HG03039 (cell line): ENCODE measurements around the gene RET.

Experiments
- ATAC-seq: cut with Tn5 transposase; IDR thresholded peaks from one replicate; pipeline ENCODE4 v1.9.1; 2021; ENCODE audit warnings: mild to moderate bottlenecking, moderate library complexity; ENCODE audit not compliant: unreplicated experiment

The RET gene

DNA sequence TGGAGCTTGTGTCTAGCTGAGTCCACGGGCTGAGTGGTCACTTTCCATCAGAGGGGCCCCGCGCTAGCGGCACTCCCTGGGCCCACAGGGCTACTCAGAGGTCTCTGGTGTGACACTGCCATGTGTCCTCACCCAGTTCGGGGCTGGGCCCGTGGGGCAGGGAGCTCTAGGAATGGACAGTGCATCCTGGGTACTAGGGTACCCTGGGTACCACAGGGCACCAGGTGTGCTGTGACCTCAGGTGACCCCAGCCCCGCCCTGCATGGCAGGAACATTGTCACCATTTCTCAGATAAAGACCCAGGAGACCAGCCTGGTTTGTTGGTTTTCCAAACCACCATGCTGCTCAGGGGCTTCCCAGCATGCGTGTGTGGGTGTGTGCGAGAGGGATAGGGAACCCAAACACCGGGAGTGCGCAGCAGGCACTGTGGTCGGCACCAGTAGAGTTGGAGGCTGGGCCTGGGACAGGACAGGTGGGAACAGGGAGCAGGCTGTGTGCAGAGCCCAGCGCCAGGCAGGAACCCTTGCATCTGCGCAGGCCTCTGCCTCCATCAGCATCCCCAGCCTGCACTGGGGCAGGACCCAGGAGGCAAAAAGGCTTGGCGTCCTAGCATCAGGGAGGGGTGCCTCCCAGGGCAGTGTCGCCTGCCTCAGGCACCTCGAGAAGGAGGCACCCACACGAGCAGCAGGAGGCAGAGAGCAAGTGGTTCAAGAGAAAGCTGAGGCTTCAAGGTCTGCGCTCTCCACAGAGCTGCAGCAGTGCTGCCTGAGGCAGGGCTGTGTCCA is 42.0 kb downstream of the RET start:
- no peak for ATAC-seq

DNA sequence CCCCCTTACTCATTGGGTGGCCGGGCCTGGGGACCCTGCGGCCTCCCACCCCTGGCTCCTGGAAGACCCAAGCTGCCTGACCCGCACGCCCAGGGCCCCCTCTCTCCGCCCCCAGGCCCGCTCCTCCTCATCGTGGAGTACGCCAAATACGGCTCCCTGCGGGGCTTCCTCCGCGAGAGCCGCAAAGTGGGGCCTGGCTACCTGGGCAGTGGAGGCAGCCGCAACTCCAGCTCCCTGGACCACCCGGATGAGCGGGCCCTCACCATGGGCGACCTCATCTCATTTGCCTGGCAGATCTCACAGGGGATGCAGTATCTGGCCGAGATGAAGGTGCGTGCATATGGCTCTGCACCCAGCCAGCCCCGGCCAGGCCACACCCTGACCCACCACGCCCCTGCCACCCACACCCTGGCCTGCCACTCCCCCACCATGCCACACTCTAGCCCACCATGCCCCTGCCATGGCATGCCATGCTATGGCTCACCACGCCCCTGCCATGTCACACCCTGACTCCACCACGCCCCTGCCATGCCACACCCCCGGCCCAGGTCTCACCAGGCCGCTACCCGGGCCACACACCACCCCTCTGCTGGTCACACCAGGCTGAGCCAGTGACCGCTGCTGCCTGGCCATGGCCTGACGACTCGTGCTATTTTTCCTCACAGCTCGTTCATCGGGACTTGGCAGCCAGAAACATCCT is 42.7 kb downstream of the RET start:
- ATAC-seq: no peak

GRCh38 chr10:43120116-43120928 is 43.5 kb downstream of the RET start:
- no peak for ATAC-seq

GRCh38 chr10:43120929-43121314 is 44.1 kb downstream of the RET start:
- peak; percentile 85 for ATAC-seq

- no peak for ATAC-seq
Observed at GRCh38 chr10:43121444-43121843, 44.6 kb downstream of the RET start.

- no peak for ATAC-seq
Observed at GRCh38 chr10:43122096-43122495, 45.2 kb downstream of the RET start.

GRCh38 chr10:43122826-43123225 is 46.0 kb downstream of the RET start:
- ATAC-seq: no peak

DNA sequence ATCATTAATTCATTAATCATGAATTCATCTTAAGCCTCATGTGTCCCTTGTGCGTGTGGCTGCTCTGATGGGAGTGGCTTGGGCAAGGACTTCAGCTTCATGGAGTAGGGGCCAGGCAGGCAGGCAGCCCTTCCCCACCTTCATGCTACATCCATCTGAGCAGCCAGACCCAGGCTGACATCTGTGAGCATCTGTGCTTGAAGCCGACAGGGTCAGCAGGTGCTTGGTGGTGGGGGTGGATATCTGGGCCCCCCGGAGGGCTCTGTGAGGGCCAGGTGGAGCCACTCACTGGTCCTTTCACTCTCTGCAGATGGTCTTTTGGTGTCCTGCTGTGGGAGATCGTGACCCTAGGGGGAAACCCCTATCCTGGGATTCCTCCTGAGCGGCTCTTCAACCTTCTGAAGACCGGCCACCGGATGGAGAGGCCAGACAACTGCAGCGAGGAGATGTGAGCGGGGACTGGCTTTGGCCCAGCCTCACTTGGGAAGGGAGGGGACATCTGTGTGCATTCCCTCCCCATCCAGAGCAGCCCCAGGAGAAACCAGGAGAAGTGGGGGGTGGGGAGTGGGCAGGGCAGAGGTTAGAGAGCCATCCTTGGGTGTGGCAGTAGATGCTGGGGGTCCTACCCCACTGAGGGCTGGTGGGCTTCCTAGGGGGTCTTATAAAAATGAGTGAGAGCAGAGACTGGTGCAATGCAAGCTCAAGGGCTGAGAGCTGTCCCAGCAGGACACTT is 46.7 kb downstream of the RET start:
- ATAC-seq: no peak

DNA sequence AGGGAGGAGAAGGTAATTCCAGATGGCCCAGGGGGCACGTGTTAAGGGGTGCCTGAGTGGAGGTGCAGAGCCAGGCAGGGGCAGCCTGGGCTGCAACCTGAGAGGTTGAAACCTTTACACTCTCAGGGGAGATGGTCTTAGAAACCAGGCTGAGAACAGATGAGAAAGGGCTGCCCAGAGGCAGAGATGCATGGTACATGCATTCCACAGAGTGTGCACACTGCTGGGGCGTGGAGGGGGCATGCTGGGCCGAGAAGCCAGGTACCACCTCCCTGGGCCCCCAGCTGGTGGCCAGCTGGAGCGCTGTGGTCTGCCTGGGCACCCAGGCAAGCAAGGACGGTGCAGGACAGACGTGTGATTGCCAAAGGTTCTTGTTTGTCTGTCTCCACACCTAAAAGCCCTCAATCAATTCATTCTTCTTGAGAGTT is 47.2 kb downstream of the RET start:
- ATAC-seq: no peak

DNA sequence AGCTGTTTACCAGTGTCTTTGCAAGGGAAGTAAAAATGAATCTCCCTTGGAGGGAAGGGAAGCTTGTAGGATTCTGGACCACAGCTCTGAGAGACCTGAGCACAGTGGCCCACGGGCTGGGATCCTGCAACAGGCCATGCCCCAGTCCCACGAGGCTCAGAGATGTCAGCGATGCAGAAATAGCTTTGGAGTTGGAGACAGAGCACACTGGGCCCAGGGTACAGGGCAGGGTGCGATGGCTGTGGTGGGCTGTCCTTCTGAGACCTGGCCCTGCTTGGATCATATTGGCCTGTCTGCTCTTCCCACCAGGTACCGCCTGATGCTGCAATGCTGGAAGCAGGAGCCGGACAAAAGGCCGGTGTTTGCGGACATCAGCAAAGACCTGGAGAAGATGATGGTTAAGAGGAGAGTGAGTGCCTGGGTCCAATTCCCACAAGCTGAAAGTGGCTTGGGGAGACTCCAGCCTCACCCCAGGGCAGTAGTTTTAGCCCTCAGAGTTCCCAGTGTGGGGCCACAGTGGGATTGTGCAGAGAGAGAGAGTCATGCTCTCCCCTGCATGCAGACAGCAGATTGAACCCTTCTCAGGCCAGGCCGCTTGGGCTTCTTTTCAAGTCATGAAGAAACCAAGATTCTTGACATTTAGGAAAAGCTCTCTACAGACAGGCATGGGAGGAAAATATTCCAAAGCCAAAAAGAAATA is 47.9 kb downstream of the RET start:
- no peak for ATAC-seq

DNA sequence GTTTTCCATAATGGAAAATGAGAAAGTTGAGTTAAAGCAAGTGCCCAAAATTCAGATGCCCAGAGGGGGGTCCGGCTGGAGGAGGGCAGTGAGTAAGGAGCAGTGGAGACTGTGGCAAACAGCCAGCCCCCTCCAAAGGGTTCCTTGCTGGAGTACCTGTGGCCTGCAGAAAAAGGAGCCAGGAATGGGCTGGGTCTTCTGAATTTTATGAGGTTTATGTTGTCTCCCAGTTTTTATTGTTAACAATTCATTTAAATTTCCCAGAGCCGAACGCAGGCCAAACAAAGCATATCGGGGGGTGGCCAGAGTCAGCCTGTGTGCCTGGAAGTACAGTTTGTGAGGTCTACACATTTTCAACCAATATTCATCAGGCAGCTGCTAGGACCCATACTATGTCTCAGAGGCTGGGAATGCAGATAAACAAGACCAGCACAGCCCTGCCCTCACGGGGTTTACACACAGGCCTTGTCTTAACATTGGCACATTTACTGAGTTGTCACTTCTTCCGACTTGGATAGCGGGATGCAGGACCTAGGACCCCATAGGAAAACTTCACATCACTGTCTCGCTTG is 48.5 kb downstream of the RET start:
- ATAC-seq: no peak

DNA sequence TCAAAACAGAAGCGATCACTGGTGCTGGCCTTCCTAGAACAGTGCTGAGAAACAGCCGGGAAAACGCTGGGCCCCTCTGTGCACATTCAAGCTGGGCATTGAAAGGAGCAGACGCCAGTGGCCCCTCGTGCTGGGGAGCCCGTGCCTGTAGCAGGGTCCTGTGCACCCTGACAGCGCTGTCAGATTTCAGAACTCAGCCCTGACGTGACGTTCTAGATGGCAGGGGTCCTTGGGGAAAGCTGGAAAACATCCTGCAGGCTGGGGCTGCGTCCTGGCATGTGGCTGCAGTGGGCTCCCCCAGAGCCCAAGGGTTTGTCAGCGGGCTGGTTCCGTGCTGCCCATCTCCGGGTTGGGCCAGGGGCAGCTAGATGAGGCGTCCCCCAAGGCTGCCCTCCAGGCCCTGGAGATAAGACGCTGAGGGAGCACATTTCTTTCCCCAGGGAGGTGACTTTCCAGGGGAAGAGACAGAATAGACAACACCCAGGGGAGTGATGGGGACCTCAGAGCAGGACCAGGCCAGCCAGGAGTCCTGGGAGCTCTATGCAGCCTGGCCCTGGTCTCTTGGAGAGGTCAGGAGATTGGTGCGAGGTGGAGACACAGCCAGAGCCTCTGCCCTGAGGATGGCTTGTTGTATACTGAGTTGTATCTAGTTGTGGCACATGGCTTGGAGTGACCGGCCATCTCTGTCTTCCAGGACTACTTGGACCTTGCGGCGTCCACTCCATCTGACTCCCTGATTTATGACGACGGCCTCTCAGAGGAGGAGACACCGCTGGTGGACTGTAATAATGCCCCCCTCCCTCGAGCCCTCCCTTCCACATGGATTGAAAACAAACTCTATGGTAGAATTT is 49.2 kb downstream of the RET start:
- no peak for ATAC-seq

DNA sequence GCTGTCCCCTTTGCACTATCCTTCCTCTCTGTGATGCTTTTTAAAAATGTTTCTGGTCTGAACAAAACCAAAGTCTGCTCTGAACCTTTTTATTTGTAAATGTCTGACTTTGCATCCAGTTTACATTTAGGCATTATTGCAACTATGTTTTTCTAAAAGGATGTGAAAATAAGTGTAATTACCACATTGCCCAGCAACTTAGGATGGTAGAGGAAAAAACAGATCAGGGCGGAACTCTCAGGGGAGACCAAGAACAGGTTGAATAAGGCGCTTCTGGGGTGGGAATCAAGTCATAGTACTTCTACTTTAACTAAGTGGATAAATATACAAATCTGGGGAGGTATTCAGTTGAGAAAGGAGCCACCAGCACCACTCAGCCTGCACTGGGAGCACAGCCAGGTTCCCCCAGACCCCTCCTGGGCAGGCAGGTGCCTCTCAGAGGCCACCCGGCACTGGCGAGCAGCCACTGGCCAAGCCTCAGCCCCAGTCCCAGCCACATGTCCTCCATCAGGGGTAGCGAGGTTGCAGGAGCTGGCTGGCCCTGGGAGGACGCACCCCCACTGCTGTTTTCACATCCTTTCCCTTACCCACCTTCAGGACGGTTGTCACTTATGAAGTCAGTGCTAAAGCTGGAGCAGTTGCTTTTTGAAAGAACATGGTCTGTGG is 50.0 kb downstream of the RET start:
- ATAC-seq: peak; percentile 41

- no peak for ATAC-seq
Observed at GRCh38 chr10:43127442-43127841, 50.6 kb downstream of the RET start.

GRCh38 chr10:43128331-43128730 is 51.5 kb downstream of the RET start:
- ATAC-seq: no peak

DNA sequence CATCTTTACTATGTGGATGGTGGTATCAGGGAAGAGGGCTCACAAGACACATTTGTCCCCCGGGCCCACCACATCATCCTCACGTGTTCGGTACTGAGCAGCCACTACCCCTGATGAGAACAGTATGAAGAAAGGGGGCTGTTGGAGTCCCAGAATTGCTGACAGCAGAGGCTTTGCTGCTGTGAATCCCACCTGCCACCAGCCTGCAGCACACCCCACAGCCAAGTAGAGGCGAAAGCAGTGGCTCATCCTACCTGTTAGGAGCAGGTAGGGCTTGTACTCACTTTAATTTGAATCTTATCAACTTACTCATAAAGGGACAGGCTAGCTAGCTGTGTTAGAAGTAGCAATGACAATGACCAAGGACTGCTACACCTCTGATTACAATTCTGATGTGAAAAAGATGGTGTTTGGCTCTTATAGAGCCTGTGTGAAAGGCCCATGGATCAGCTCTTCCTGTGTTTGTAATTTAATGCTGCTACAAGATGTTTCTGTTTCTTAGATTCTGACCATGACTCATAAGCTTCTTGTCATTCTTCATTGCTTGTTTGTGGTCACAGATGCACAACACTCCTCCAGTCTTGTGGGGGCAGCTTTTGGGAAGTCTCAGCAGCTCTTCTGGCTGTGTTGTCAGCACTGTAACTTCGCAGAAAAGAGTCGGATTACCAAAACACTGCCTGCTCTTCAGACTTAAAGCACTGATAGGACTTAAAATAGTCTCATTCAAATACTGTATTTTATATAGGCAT is 52.3 kb downstream of the RET start:
- ATAC-seq: peak; percentile 65

- ATAC-seq: no peak
Observed at GRCh38 chr10:43130770-43131171, 53.9 kb downstream of the RET start.

DNA sequence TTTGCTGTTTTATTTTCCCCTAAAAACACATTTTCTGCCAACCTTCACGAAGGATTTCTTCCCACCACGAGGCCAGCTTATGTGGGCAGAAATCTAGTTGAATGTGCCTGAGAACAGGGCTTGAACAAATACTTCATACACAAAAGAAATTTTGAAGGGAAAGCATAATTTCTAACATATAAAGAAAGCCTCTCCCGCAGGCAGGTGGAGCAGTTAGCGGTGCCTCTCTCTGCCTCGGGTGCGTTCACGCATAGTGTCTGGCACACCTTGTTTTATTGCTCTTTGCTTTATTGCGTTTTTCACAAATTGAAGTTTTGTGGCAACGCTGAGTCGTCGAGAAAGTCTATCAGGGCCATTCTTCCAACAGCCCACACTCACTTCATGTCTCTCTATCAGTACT is 54.4 kb downstream of the RET start:
- ATAC-seq: no peak
